ENCODE results near the gene SMARCC2. TPM values are rescaled to one million over a fixed set of nuclear protein-coding genes. Genes with fewer than 3 reads are reported as not detected.

SMARCC2 gene
- total RNA-seq, 1 donor from 2014 or later = 33.7 TPM

- no peak for TF ChIP-seq CTCF (IDR thresholded peaks at IDR 0.05; ENCODE audit: insufficient read depth, low read length, poor library complexity, severe bottlenecking)
- Histone ChIP-seq H3K4me3 (ENCODE audit: low read depth, low read length) (no peak overlapping the region), H3K36me3 (ENCODE audit: control insufficient read depth, insufficient read depth, low read length) (peaks cover 3% of the 10 kb centered on the region), H3K27me3 (ENCODE audit: control insufficient read depth, insufficient read depth, low read length) (no peaks in the 10 kb centered on the region)
- DNase-seq (ENCODE audit: low read depth) = no peak
These were observed 54.4 kb downstream of the SMARCC2 start for GRCh38 chr12:56134897-56135296.

- no peak for DNase-seq (ENCODE audit: low read depth)
- Histone ChIP-seq H3K27me3 (ENCODE audit: control insufficient read depth, insufficient read depth, low read length) (no peaks in the 10 kb centered on the region), H3K36me3 (ENCODE audit: control insufficient read depth, insufficient read depth, low read length) (peaks cover 3% of the 10 kb centered on the region), H3K4me3 (ENCODE audit: low read depth, low read length) (no peak overlapping the region)
- no peak for TF ChIP-seq CTCF (IDR thresholded peaks at IDR 0.05; ENCODE audit: insufficient read depth, low read length, poor library complexity, severe bottlenecking)
These were observed 58.4 kb downstream of the SMARCC2 start for GRCh38 chr12:56130876-56131275.

DNA sequence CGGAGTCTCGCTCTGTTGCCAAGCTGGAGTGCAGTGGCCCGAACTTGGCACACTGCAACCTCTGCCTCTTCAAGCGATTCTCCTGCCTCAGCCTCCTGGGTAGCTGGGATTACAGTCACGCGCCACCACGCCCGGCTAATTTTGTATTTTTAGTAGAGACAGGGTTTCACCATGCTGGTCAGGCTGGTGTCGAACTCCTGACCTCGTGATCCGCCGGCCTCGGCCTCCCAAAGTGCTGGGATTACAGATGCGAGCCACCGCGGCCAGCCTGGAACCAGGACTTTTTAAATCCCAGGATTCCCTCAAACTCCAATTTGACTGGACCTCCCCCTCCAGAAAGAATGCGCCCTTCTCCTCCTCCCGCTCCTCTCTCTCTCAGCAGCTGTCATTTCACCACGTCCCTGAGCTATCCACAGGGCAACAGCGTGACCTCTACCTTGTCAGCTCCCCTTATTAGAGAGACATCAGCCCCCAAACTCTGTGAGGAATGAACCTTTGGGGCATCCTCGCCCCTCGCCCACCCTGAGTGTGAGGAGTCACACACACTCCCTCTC, 59.3 kb downstream of the SMARCC2 start:
- Histone ChIP-seq H3K4me3 (ENCODE audit: low read depth, low read length) (peak overlapping the region; percentile 97), H3K27me3 (ENCODE audit: control insufficient read depth, insufficient read depth, low read length) (no peaks in the 10 kb centered on the region), H3K36me3 (ENCODE audit: control insufficient read depth, insufficient read depth, low read length) (peaks cover 3% of the 10 kb centered on the region)
- no peak for DNase-seq (ENCODE audit: low read depth)
- no peak for TF ChIP-seq CTCF (IDR thresholded peaks at IDR 0.05; ENCODE audit: insufficient read depth, low read length, poor library complexity, severe bottlenecking)

GRCh38 chr12:56129206-56129941, 59.9 kb downstream of the SMARCC2 start:
- peaks cover 3% of the 10 kb centered on the region for H3K36me3 ChIP-seq (ENCODE audit: control insufficient read depth, insufficient read depth, low read length)
- H3K4me3 ChIP-seq (ENCODE audit: low read depth, low read length) = peak overlapping the region; percentile 97
- TF ChIP-seq CTCF (IDR thresholded peaks at IDR 0.05; ENCODE audit: insufficient read depth, low read length, poor library complexity, severe bottlenecking) = no peak
- H3K27me3 ChIP-seq (ENCODE audit: control insufficient read depth, insufficient read depth, low read length) = no peaks in the 10 kb centered on the region
- DNase-seq (ENCODE audit: low read depth) = no peak

DNA sequence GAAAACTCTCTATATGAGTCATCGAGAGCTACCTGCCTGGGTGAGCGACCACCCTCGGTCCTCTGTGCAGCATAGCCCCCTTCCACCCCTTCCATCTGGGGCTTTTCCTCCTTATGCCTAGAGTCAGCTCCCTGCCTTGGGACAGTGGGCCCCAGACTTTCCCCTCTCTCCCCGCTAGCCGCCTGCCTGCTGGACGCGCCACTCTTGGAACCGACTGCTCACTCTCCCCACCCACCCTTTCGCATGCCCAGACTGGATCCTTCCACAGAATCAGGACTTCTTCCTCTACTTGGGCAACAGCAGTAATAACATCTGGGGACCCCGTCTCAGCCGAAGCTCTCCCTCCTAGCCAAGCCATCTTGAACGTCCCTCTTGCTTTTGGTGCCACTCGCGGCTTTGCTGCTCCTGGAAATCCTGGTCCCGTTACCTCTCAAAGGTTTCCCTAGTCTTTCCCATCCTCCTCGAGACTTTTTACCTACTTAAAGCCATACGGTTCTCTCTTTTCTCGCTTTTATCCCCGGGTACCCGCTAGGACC, 60.5 kb downstream of the SMARCC2 start:
- TF ChIP-seq CTCF (IDR thresholded peaks at IDR 0.05; ENCODE audit: insufficient read depth, low read length, poor library complexity, severe bottlenecking) = no peak
- Histone ChIP-seq H3K36me3 (ENCODE audit: control insufficient read depth, insufficient read depth, low read length) (peaks cover 3% of the 10 kb centered on the region), H3K27me3 (ENCODE audit: control insufficient read depth, insufficient read depth, low read length) (no peaks in the 10 kb centered on the region), H3K4me3 (ENCODE audit: low read depth, low read length) (peak overlapping the region; percentile 97)
- DNase-seq (ENCODE audit: low read depth) = no peak
